GM12891 (cell line): ENCODE results near the gene GMFB.
"Not testable (repeated sequence)": the region's sequence is repeated elsewhere in the genome, so short reads cannot be mapped to it uniquely, and the experiment has no call there.

Source experiments
- DNase-seq: peaks from one replicate; pipeline ENCODE4 v3.0.0; 2011; ENCODE audit warnings: low spot score; ENCODE audit not compliant: insufficient read length
- FAIRE-seq: peaks from 2 replicates; lab custom pipeline; 2011; peaks lifted over from hg19 to GRCh38; lab: Jason Lieb, UNC
- PAX5 ChIP-seq: IDR thresholded peaks from 2 replicates; pipeline ENCODE4 v1.6.1; 2011; ENCODE audit warnings: low read length, moderate library complexity, mild to moderate bottlenecking; ENCODE audit not compliant: insufficient read depth, severe bottlenecking
- POLR2A ChIP-seq: IDR thresholded peaks from 2 replicates; pipeline ENCODE4 v1.6.1; 2011; ENCODE audit warnings: low read depth, low read length, control low read depth
- POLR2AphosphoS5 ChIP-seq: IDR thresholded peaks from 2 replicates; pipeline ENCODE4 v1.6.1; 2011; ENCODE audit warnings: low read depth, low read length, control low read depth
- POU2F2 ChIP-seq: IDR thresholded peaks from 2 replicates; pipeline ENCODE4 v1.6.1; 2011; ENCODE audit warnings: low read depth, mild to moderate bottlenecking, control low read depth, low read length, moderate library complexity
- SPI1 ChIP-seq: IDR thresholded peaks from 2 replicates; pipeline ENCODE4 v1.6.1; 2011; ENCODE audit warnings: low read depth, low read length, control low read depth
- TAF1 ChIP-seq: IDR thresholded peaks from 2 replicates; pipeline ENCODE4 v1.6.1; 2011; ENCODE audit warnings: low read depth, low read length, control low read depth

GMFB gene

GRCh38 chr14:54440476-54440872 is 48.3 kb downstream of the GMFB start:
- FAIRE-seq (no peak), DNase-seq (no peak)
- TF ChIP-seq SPI1 (no peak), POU2F2 (no peak), TAF1 (no peak), POLR2AphosphoS5 (no peak), PAX5 (no peak), POLR2A (no peak)

GRCh38 chr14:54440037-54440436 is 48.7 kb downstream of the GMFB start:
- no peak for DNase-seq
- TF ChIP-seq TAF1 (no peak), SPI1 (no peak), POLR2AphosphoS5 (no peak), POLR2A (no peak), PAX5 (no peak), POU2F2 (no peak)
- no peak for FAIRE-seq

- DNase-seq (no peak), FAIRE-seq (no peak)
- TF ChIP-seq PAX5 (no peak), TAF1 (no peak), POLR2A (no peak), POLR2AphosphoS5 (no peak), SPI1 (no peak), POU2F2 (no peak)
Measured at GRCh38 chr14:54438703-54439102, 50.1 kb downstream of the GMFB start.

GRCh38 chr14:54437954-54438353 is 50.8 kb downstream of the GMFB start:
- DNase-seq, FAIRE-seq: not testable (repeated sequence)

- DNase-seq (no peak), FAIRE-seq (peak; percentile 63)
- no peak for TF ChIP-seq PAX5
- TF ChIP-seq POU2F2 = 0 out of 2 replicates have a peak, but pooled peaks have one; percentile 66
Measured at GRCh38 chr14:54435500-54435981, 53.2 kb downstream of the GMFB start.

- DNase-seq (no peak), FAIRE-seq (no peak)
- TF ChIP-seq POLR2AphosphoS5 = no peak
- no peak for TF ChIP-seq SPI1
- no peak for TF ChIP-seq POLR2A
- no peak for TF ChIP-seq PAX5
- no peak for TF ChIP-seq POU2F2
Measured at GRCh38 chr14:54428527-54428926, 60.3 kb downstream of the GMFB start.

GRCh38 chr14:54427871-54428270 is 60.9 kb downstream of the GMFB start:
- no peak for FAIRE-seq

GRCh38 chr14:54425537-54426274 is 63.1 kb downstream of the GMFB start:
- TF ChIP-seq TAF1 (no peak), POLR2AphosphoS5 (no peak), POU2F2 (no peak), SPI1 (no peak), PAX5 (no peak), POLR2A (no peak)
- DNase-seq (no peak), FAIRE-seq (no peak)

More at GRCh38 chr14:54427871-54428270, 60.9 kb downstream of the GMFB start:
- TF ChIP-seq POLR2A (no peak), SPI1 (no peak), TAF1 (no peak), POLR2AphosphoS5 (no peak), PAX5 (no peak), POU2F2 (no peak)
- no peak for DNase-seq

GRCh38 chr14:54425068-54425467 is 63.7 kb downstream of the GMFB start:
- FAIRE-seq = no peak
- TF ChIP-seq TAF1 (no peak), POU2F2 (no peak), POLR2AphosphoS5 (no peak), POLR2A (no peak), PAX5 (no peak), SPI1 (no peak)
- DNase-seq = no peak
